Stimulated activated naive CD4-positive, alpha-beta T cell (primary cell): Measurements from ENCODE around the gene VPS9D1.
A peak's percentile ranks its signal among the peaks of the same experiment; 100 is the strongest.

Experiments used
- DNase-seq, 6 experiments: peaks; one replicate each; lab custom pipeline; 2025; lab: John Stamatoyannopoulos, UW

Gene VPS9D1

GRCh38 chr16:89720813-89721545, at the start of gene VPS9D1, which contains the start of gene ZNF276:
TSS of gene VPS9D1 (minus strand) at chr16:89720898. CDS start at chr16:89720861, 37 bp downstream.
TSS of gene ZNF276 (plus strand) at chr16:89721537. CDS start at chr16:89721641, 104 bp downstream.
- DNase-seq = peak; percentile 74 to 94 (median 86)

DNA sequence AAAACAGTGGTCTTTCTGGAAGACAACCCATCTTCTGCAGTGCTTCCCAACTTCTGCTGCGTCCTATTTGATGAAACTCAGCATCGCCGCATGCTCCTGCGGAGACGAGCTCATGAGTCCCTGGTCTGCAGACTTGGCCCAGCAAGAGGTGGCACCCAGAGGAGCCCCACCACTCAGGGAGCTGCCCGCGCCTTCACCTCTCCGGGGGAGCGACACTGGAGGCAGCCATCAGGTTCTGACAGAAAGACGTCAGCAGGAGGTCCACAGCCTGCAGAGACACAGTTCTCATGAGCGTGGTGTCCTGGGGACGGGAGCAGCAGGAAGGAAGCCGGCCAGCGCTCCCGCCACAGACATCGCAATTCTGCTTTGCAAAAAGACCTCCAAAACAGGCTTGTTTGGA, 49.7 kb upstream of the VPS9D1 start:
- DNase-seq = no peak

DNA sequence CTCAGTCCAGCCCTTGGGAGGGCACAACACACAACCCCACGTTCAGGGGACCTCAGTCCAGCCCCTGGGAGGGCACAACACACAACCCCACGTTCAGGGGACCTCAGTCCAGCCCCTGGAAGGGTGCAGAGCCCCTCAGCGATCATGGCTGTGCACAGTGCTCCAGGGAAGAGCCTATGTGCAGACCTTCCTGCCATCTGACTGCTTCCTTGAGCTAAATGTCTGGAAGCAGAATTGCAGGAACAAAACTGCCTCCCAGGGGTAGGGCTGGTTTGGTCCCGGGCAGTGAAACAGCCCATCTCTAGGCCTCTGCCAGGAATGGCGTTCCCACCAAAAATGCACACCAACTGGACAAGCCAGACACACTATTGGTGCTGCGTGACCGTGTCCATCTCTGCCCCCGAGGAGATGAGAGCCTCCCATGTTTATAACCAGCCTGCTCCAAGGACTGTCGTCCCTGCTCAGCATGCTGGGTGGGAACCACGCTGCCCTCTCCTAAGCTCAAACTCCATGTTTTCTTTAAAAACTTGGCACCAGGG, 44.7 kb upstream of the VPS9D1 start:
- no peak for DNase-seq

DNA sequence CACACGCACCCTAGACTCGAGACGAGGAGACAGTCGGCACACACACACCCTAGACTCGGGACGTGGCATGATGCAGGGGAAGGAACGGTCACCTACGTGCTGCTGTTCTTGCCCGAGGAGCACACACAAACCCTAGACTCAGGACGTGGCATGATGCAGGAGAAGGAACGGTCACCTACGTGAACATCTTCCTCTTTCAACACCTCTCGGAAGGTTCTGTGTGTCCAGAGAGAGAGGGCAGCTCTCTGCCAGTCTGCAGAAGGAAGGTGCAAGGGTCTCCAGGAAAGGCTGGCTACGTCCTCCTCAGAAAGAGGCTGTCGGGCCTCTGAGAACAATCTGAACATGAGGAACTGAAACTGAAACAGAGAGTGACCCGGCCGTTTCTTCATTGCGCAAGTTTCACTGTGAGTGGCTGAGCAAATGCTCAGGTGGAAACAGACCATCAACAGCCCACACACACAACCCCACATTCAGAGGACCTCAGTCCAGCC, 44.1 kb upstream of the VPS9D1 start:
- peak in 1 of 6 experiments; percentile 41 for DNase-seq

- peak in 3 of 6 experiments; percentile 27 to 58 (median 53) for DNase-seq
These were observed 40.7 kb upstream of the VPS9D1 start for GRCh38 chr16:89761304-89761922.

- DNase-seq = no peak
These were observed 39.1 kb upstream of the VPS9D1 start for GRCh38 chr16:89759746-89760340.

- no peak for DNase-seq
These were observed 28.9 kb upstream of the VPS9D1 start for GRCh38 chr16:89749637-89750036.

GRCh38 chr16:89748921-89749320, 28.2 kb upstream of the VPS9D1 start:
- no peak for DNase-seq

- DNase-seq = no peak
These were observed 27.4 kb upstream of the VPS9D1 start for GRCh38 chr16:89748076-89748475.

GRCh38 chr16:89746043-89746442, 25.3 kb upstream of the VPS9D1 start:
- no peak for DNase-seq

DNA sequence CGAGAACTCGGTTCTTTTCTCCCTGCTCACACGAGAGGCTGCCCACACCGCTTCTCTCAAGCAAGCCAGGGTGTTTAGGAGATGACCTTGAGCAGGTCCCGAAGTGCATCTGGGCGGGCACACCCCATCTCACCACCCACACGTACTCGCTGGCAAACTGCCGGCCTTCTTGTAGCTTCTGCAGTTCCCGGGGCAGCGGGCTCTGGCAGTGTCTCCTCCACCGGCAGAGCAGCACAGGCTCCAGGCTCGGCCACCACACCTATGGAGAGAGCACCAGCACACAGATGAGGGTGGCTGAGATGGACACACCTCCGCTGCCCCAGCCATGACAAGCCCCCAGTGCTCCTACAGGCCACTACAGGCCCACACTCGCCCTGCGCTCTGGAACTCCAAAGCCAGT, 24.1 kb upstream of the VPS9D1 start:
- no peak for DNase-seq

GRCh38 chr16:89742948-89743347, 22.2 kb upstream of the VPS9D1 start:
- DNase-seq = no peak

DNA sequence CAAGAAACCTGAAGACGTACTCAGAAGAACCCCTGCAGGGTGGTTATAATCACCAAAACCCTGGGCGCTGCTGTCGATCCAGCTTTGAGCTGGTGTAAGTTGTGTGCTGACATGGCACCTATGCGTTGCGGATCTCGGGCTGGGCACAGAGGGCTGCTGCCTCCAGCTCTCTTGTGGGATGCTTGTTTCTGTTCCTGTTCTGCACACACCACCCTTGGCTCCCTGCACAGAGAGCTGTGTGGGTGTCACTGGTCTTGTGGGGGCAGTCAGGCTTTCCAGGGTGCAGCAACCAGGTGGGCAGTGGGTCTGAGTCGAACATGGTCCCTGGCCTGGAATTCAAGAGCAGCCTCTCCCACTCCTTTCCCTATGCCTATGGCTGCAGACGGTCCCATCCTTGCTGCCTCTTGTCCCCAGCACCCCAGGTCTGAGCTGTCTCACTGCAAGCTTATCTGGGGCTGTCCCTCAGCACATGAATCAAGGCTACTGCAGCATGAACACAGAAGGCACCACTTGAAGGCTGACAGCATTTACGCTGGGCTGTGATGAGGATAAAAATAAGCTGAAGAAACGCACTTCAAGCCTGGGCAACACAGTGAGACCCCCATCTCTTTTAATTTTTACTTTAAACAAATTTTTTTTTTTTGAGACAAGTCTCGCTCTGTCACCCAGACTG, 20.8 kb upstream of the VPS9D1 start:
- DNase-seq = no peak

DNA sequence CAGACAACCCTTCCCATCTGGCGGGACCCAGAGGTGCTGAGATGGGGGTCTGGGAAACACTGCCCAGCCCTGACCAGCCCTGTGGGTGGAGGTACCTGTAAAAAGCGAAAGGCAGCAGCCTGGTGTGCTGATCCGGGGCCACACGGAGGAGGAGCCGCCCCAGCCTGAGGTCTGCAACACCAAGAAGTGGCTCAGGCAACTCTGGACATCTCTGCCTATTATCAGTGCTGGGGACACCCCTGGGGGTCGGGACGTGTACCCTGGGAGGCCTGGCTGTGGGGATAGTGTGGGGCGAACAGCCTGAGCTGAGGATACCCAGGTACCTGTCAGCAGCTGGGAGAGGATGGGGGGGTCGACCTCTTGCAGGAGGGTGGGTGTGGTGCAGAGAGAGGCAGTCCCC, 18.7 kb upstream of the VPS9D1 start:
- DNase-seq = no peak

- no peak for DNase-seq
These were observed 18.0 kb upstream of the VPS9D1 start for GRCh38 chr16:89738538-89739317.

GRCh38 chr16:89738072-89738377, 17.3 kb upstream of the VPS9D1 start:
- no peak for DNase-seq

- DNase-seq = peak; percentile 31 to 79 (median 59)
These were observed 16.8 kb upstream of the VPS9D1 start for GRCh38 chr16:89737341-89738071.

GRCh38 chr16:89736554-89736953, 15.9 kb upstream of the VPS9D1 start:
- DNase-seq = no peak

GRCh38 chr16:89733792-89734191, 13.1 kb upstream of the VPS9D1 start:
- DNase-seq = no peak

DNA sequence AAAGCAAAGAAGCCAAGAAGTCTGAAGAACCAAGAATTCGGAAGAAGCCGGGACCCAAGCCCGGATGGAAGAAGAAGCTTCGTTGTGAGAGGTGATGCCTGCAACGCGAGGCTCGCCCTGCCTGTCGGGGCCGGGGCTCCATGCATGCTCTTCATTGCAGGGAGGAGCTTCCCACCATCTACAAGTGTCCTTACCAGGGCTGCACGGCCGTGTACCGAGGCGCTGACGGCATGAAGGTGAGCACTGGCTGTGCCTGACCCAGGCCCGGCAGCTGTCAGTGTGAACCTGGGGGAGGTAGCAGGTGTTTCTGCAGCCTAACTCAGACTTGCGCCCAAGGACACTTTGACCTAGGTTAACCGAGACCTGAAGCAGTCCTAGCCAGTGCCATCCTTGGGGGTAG, 12.6 kb upstream of the VPS9D1 start:
- no peak for DNase-seq

DNA sequence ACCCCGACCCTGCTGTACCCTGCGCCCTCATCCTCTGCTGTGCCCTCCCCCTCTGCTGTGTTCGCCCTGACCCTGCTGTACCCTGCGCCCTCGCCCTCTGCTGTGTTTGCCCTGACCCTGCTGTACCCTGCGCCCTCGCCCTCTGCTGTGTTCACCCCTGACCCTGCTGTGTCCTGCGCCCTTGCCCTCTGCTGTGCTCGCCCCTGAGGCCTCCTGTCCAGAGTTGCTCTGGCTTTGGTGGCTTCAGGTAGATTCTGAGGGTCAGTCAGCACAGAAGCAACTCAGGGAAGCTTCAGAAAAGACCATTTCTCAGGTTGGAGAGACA, 12.2 kb upstream of the VPS9D1 start:
- no peak for DNase-seq
